MCF 10A (cell line): Measurements from ENCODE around the gene RAB29. TPM values are rescaled to one million over a fixed set of nuclear protein-coding genes. Genes with fewer than 3 reads are reported as not detected.

Source experiments
- BruUV-seq: library from RNA; stranded (reverse); fragments of 400-500 nt; replicated peaks from 2 replicates; lab custom pipeline; 2021; lab: Mats Ljungman, UMichigan
- CTCF ChIA-PET: fragments of 300-600 bp; sonication (Branson Sonifier 250); formaldehyde crosslinking; extraction: SDS; loops from one replicate; lab custom pipeline; 2021; ENCODE audit warnings: antibody characterized with exemption, inconsistent platforms; lab: Yijun Ruan, JAX
- POLR2A ChIA-PET: fragments of 300-600, 350-650 bp; sonication (Branson Sonifier 250); formaldehyde crosslinking; extraction: SDS; loops from one replicate; lab custom pipeline; 2020; ENCODE audit warnings: antibody characterized with exemption, inconsistent platforms; lab: Yijun Ruan, JAX
- DNase-seq: peaks from one replicate; pipeline ENCODE4 v3.0.0-alpha.2; 2018; ENCODE audit not compliant: unreplicated experiment
- H3K27ac Mint-ChIP-seq: one replicate; pipeline ENCODE4 v1.8.0; 2022; ENCODE audit warnings: mild to moderate bottlenecking, low read depth, mixed read lengths; ENCODE audit not compliant: unreplicated experiment
- H3K27me3 Mint-ChIP-seq: one replicate; pipeline ENCODE4 v1.8.0; 2022; ENCODE audit warnings: mixed read lengths; ENCODE audit not compliant: insufficient read depth, unreplicated experiment
- H3K36me3 Mint-ChIP-seq: one replicate; pipeline ENCODE4 v1.8.0; 2022; ENCODE audit warnings: mild to moderate bottlenecking, moderate library complexity, mixed read lengths; ENCODE audit not compliant: insufficient read depth, unreplicated experiment
- H3K4me1 Mint-ChIP-seq: one replicate; pipeline ENCODE4 v1.8.0; 2022; ENCODE audit warnings: mixed read lengths; ENCODE audit not compliant: insufficient read depth, unreplicated experiment
- H3K4me3 Mint-ChIP-seq: one replicate; pipeline ENCODE4 v1.8.0; 2022; ENCODE audit warnings: mild to moderate bottlenecking, moderate library complexity, mixed read lengths; ENCODE audit not compliant: unreplicated experiment
- H3K9me3 Mint-ChIP-seq: one replicate; pipeline ENCODE4 v1.8.0; 2022; ENCODE audit warnings: mixed read lengths; ENCODE audit not compliant: unreplicated experiment
- intact Hi-C: fragments of 100-400 bp; cut with micrococcal nuclease; formaldehyde crosslinking; loops from 2 replicates; pipeline ENCODE4 v1.14.1; 2022
- total RNA-seq: library from RNA; stranded (reverse); gene quantifications from 2 replicates; pipeline ENCODE4 v1.2.3, GENCODE V29; 2022
- TF ChIP-seq, protein P1 (sequence below): fragments of 200-600 bp; IDR thresholded peaks from one replicate; pipeline ENCODE4 v1.8.0; 2022; ENCODE audit warnings: antibody characterized with exemption, mild to moderate bottlenecking; ENCODE audit not compliant: unreplicated experiment

The RAB29 gene
- total RNA-seq, 1 experiment from 2014 or later: 33.6 TPM

- H3K4me1 Mint-ChIP-seq: peaks cover 31% of the 10 kb centered on the region
- TF ChIP-seq, protein P1, sequence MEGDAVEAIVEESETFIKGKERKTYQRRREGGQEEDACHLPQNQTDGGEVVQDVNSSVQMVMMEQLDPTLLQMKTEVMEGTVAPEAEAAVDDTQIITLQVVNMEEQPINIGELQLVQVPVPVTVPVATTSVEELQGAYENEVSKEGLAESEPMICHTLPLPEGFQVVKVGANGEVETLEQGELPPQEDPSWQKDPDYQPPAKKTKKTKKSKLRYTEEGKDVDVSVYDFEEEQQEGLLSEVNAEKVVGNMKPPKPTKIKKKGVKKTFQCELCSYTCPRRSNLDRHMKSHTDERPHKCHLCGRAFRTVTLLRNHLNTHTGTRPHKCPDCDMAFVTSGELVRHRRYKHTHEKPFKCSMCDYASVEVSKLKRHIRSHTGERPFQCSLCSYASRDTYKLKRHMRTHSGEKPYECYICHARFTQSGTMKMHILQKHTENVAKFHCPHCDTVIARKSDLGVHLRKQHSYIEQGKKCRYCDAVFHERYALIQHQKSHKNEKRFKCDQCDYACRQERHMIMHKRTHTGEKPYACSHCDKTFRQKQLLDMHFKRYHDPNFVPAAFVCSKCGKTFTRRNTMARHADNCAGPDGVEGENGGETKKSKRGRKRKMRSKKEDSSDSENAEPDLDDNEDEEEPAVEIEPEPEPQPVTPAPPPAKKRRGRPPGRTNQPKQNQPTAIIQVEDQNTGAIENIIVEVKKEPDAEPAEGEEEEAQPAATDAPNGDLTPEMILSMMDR: no peak
- POLR2A ChIA-PET: interaction anchor here (1.9 to 12.8 kb wide), 2 partner anchors 17 to 34 kb away, joined by 9 to 220 read pairs; no protein-coding TSS in a partner anchor
- H3K36me3 Mint-ChIP-seq: peaks cover 63% of the 10 kb centered on the region
- H3K4me3 Mint-ChIP-seq: peak overlapping the region; percentile 7
- no TSS peak for BruUV-seq
- H3K9me3 Mint-ChIP-seq: no peaks in the 10 kb centered on the region
- H3K27me3 Mint-ChIP-seq: no peaks in the 10 kb centered on the region
- intact Hi-C loops: no loop called here
- H3K27ac Mint-ChIP-seq: no peak overlapping the region
- CTCF ChIA-PET: interaction anchor here (0.6 to 0.7 kb wide), 3 partner anchors 15 to 357 kb away, joined by 3 to 5 read pairs (median 3); no protein-coding TSS in a partner anchor
- DNase-seq: no peak
Observed at GRCh38 chr1:205743977-205744376, 31.3 kb downstream of the RAB29 start.

- H3K36me3 Mint-ChIP-seq: peaks cover 75% of the 10 kb centered on the region
- ChIA-PET POLR2A (interaction anchor here (0.6 to 12.8 kb wide), 5 partner anchors 15 to 1225 kb away, joined by 3 to 220 read pairs (median 4); partner anchors contain the start of gene RAB29), CTCF (interaction anchor here (0.6 to 2.6 kb wide), 5 partner anchors 30 to 1865 kb away, joined by 3 to 19 read pairs (median 4); no protein-coding TSS in a partner anchor)
- peaks cover 31% of the 10 kb centered on the region for H3K4me1 Mint-ChIP-seq
- intact Hi-C loops: no loop called here
- TF ChIP-seq, protein P1: no peak
- no TSS peak for BruUV-seq
- no peak for DNase-seq
- H3K27ac Mint-ChIP-seq: peak overlapping the region; percentile 30
- H3K9me3 Mint-ChIP-seq: no peaks in the 10 kb centered on the region
- H3K4me3 Mint-ChIP-seq: no peak overlapping the region
- H3K27me3 Mint-ChIP-seq: no peaks in the 10 kb centered on the region
Observed at GRCh38 chr1:205741681-205742080, 33.6 kb downstream of the RAB29 start.

DNA sequence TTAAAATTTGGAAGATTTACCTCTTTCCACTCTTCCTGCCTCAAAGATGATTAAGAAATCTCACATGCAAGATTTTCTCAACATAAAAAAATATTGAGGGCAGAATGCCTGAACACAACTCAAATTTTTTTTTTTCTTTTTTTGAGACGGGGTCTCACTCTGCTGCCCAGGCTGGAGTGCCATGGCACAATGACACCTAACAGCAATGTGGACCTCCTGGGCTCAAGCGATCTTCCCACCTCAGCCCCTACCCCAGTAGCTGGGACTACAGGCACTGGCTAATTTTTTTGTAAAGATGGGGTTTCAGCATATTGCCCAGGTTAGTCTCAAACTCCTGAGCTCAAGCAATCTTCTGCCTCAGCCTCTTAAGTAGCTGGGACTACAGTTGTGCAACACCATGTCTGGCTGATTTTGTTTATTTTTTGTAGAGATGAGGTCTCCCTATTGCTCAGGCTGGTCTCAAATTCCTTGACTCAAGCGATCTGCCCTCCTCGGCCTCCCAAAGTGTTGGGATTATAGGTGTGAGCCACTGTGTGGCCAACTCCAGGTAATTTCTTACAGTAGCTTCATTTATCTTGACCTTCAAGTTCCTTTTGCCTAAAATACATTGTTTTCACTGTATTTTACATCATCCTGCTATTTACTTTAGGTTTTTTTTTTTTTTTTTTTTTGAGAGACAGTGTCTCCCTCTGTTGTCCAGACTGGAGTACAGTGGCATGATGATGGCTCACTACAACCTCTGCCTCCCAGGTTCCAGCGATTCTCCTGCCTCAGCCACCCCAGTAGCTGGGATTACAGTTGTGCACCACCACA lies 35.7 kb downstream of the RAB29 start:
- intact Hi-C loops: no loop called here
- peaks cover 23% of the 10 kb centered on the region for H3K4me1 Mint-ChIP-seq
- TF ChIP-seq, protein P1: peak; percentile 48
- no peaks in the 10 kb centered on the region for H3K27me3 Mint-ChIP-seq
- peaks cover 72% of the 10 kb centered on the region for H3K36me3 Mint-ChIP-seq
- DNase-seq: peak; percentile 85
- H3K9me3 Mint-ChIP-seq: no peaks in the 10 kb centered on the region
- ChIA-PET CTCF (interaction anchor here (0.6 to 4.8 kb wide), 23 partner anchors 9 to 1240 kb away, joined by 3 to 34 read pairs (median 4); no protein-coding TSS in a partner anchor), POLR2A (interaction anchor here (0.6 to 12.8 kb wide), 16 partner anchors 7 to 230 kb away, joined by 3 to 220 read pairs (median 4); partner anchors contain the start of genes NUCKS1 and RAB29)
- BruUV-seq: no TSS peak
- H3K27ac Mint-ChIP-seq: peak overlapping the region; percentile 3
- H3K4me3 Mint-ChIP-seq: no peak overlapping the region

GRCh38 chr1:205735218-205735617 lies 40.1 kb downstream of the RAB29 start:
- H3K27me3 Mint-ChIP-seq: no peaks in the 10 kb centered on the region
- POLR2A ChIA-PET: interaction anchor here (0.7 to 12.8 kb wide), 5 partner anchors 8 to 45 kb away, joined by 4 to 220 read pairs (median 23); partner anchors contain the start of gene NUCKS1
- H3K36me3 Mint-ChIP-seq: peaks cover 69% of the 10 kb centered on the region
- TF ChIP-seq, protein P1: no peak
- no peak overlapping the region for H3K4me3 Mint-ChIP-seq
- H3K27ac Mint-ChIP-seq: no peak overlapping the region
- CTCF ChIA-PET: interaction anchor here (0.7 to 4.8 kb wide), 5 partner anchors 17 to 80 kb away, joined by 3 to 34 read pairs (median 3); no protein-coding TSS in a partner anchor
- intact Hi-C loops: no loop called here
- H3K4me1 Mint-ChIP-seq: peaks cover 30% of the 10 kb centered on the region
- H3K9me3 Mint-ChIP-seq: no peaks in the 10 kb centered on the region
- no peak for DNase-seq
- no TSS peak for BruUV-seq
